Panc1 (cell line): ENCODE measurements around the gene P2RY10. TPM values are rescaled to one million over a fixed set of nuclear protein-coding genes. Genes with fewer than 3 reads are reported as not detected.

ENCODE experiments used
- microRNA-seq: library from miRNA; unstranded; fragments of <30 nt; microRNA quantifications from one replicate; pipeline ENCODE4 v1.1.0, GENCODE V29; 2020; ENCODE audit not compliant: unreplicated experiment
- total RNA-seq: library from RNA; stranded (reverse); gene quantifications from one replicate; pipeline ENCODE4 v1.2.1, GENCODE V29; 2021; ENCODE audit not compliant: unreplicated experiment

The P2RY10 gene
- total RNA-seq, 1 experiment from 2014 or later, result not detected

Small RNA genes lying within 50 kb of the gene (microRNA-seq; reads per million reads assigned to microRNA genes)
- not detected for gene MIR4328

Other genes starting within 250 kb of the P2RY10 start
- not detected for gene LPAR4, start 197.7 kb upstream of the P2RY10 start, total RNA-seq
- 0.03 TPM for gene GPR174, start 199.3 kb downstream of the P2RY10 start, total RNA-seq